NOMO-1 treated with dmso at 0.1 percent for 144 hours (cell line): ENCODE measurements around the gene GNB3.
"Not testable (repeated sequence)": the region's sequence is repeated elsewhere in the genome, so short reads cannot be mapped to it uniquely, and the experiment has no call there.

Experiments used
- DNase-seq: peaks from one replicate; lab custom pipeline; 2025; ENCODE audit not compliant: unreplicated experiment; lab: John Stamatoyannopoulos, UW

Gene GNB3

DNA sequence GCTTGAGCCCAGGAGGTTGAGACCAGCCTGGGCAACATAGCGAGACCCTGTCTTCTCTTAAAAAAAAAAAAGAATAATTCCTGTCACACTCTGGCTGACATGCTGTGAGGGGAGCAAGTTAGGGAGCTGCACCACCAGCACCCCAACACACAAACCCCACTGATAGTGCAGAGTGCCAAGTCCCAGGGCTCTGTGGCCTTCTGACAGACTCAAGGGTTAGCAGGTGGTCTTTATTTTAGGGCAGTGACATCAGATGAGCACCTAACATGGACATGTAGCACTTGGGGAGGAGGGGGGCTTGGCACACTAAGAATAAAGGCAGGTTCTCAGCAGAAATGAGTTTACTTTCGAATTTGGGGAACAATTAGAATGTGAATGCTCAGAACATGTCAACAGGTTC, 18.1 kb downstream of the GNB3 start:
- DNase-seq = no peak

GRCh38 chr12:6860116-6860515, 19.4 kb downstream of the GNB3 start:
- DNase-seq = no peak

GRCh38 chr12:6860942-6861341, 20.2 kb downstream of the GNB3 start:
- no peak for DNase-seq

GRCh38 chr12:6861391-6861790, 20.7 kb downstream of the GNB3 start:
- no peak for DNase-seq

GRCh38 chr12:6863033-6863432, 22.3 kb downstream of the GNB3 start:
- DNase-seq = no peak

- no peak for DNase-seq
Observed at GRCh38 chr12:6863586-6864321, 23.0 kb downstream of the GNB3 start.

- DNase-seq = not testable (repeated sequence)
Observed at GRCh38 chr12:6865307-6865706, 24.6 kb downstream of the GNB3 start.

GRCh38 chr12:6866163-6866919, 25.6 kb downstream of the GNB3 start:
- DNase-seq = no peak

- DNase-seq = peak; percentile 67
Observed at GRCh38 chr12:6866920-6867412, 26.2 kb downstream of the GNB3 start.

DNA sequence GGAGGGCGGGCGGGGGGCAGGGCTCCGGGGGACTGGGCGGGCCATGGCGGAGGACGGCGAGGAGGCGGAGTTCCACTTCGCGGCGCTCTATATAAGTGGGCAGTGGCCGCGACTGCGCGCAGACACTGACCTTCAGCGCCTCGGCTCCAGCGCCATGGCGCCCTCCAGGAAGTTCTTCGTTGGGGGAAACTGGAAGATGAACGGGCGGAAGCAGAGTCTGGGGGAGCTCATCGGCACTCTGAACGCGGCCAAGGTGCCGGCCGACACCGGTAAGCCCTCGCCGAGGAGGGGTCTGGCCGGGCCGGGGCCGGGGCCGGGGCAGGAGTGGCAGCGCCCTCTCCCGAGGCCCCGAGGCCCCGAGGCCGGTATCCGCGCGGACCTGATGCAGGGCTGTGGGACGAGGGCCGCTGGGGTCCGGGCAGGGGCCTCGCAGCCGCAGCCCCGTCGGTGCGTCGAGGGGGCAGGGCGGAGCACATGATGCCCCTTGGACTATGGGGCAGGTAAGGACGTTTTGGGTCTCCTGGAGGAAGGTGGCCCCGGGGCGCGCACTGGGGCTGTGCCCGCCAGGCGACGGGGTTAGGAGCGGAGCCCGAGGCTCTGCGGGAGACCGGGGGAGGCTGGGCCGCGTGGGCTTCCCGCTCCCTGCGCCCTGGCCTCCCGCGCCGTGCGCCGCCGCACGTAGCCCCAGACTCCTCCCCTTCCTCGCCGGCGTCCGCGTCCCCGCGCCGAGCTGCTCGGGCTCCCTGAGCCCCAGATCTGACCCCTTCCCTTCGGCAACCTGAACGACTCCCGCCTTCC, 26.9 kb downstream of the GNB3 start, which contains the start of gene TPI1:
Gene TPI1, plus strand, starts transcription at position 119 of the 798 bp plus-strand sequence. Its CDS starts 36 bp downstream, at position 155.
- peak; percentile 27 for DNase-seq

DNA sequence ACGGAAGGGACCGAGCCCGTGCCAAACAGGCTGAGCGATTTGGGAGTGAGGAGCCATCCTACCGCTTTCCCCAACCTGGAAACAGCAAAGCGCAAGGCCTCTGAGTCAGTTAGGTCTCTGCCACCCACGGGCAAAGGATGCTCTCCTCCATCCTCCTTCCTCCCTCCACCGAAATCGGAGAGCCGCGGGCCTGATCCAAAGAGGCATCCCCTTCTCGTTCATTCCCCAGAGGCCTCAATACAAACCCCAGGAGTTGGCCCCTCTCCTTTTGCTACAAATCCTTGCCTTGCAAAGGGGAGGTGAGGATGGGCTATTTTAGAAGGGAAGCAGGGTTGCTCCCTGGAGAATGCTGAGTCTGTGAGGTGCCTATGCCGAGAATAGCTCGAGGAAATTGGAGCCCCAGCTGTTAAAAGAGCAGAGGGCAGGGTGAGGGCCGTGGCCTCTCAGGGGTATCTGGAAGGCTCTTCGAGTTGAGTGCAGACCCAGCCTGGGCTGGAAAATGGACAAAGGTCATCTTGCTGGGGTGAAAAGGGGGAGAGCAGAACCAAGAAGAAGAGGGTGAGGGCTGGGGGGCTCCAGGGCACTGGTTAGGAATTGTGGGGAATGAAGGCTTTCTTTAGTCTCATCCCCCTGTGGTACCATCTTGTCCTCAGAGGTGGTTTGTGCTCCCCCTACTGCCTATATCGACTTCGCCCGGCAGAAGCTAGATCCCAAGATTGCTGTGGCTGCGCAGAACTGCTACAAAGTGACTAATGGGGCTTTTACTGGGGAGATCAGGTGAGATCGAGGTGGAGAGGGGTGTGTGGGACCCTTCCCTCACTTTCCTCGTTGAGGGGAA, 27.7 kb downstream of the GNB3 start:
- DNase-seq = no peak

GRCh38 chr12:6869049-6870021, 28.6 kb downstream of the GNB3 start:
- DNase-seq = peak; percentile 61

DNA sequence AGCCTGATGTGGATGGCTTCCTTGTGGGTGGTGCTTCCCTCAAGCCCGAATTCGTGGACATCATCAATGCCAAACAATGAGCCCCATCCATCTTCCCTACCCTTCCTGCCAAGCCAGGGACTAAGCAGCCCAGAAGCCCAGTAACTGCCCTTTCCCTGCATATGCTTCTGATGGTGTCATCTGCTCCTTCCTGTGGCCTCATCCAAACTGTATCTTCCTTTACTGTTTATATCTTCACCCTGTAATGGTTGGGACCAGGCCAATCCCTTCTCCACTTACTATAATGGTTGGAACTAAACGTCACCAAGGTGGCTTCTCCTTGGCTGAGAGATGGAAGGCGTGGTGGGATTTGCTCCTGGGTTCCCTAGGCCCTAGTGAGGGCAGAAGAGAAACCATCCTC, 29.6 kb downstream of the GNB3 start:
- DNase-seq = not testable (repeated sequence)

GRCh38 chr12:6871052-6871957, 30.6 kb downstream of the GNB3 start:
- DNase-seq = peak; percentile 29

GRCh38 chr12:6872073-6873048, 31.6 kb downstream of the GNB3 start:
- peak; percentile 49 for DNase-seq

- DNase-seq = peak; percentile 93
Observed at GRCh38 chr12:6873094-6874014, 32.6 kb downstream of the GNB3 start, which contains the start of gene SPSB2. Gene SPSB2 (minus strand): TSS chr12:6873303. CDS start chr12:6872901, 402 bp downstream.
